Measurements from ENCODE around the gene CFAP46. TPM values are rescaled to one million over a fixed set of nuclear protein-coding genes. Genes with fewer than 3 reads are reported as not detected.
"Not testable (repeated sequence)": the region's sequence is repeated elsewhere in the genome, so short reads cannot be mapped to it uniquely, and the experiment has no call there.

CFAP46 gene
- total RNA-seq, 4 donors from 2014 or later = under 0.01 to 1.3 (median 0.28) TPM

- H3K9me3 ChIP-seq = peaks cover 0 to 6% (median 3%) of the 10 kb centered on the region in 4 donors
- TF ChIP-seq CTCF (IDR thresholded peaks at IDR 0.05) = no peak
- TF ChIP-seq POLR2A (IDR thresholded peaks at IDR 0.05; ENCODE audit: low read depth) = no peak
- H3K36me3 ChIP-seq = no peaks in the 10 kb centered on the region
- no peak for DNase-seq (ENCODE audit: extremely low spot score)
- no peak overlapping the region for H3K27ac ChIP-seq (replicated peaks in 1 of 4)
- peaks cover 0 to 21% (median 0%) of the 10 kb centered on the region in 4 donors for H3K27me3 ChIP-seq
- no peak overlapping the region for H3K4me3 ChIP-seq
- intact Hi-C loops (cut with DNase I) = no loop called here
- 56% methylated on average over 10 of the region's 21 CpGs for WGBS
- H3K4me1 ChIP-seq = no peaks in the 10 kb centered on the region
Observed at GRCh38 chr10:132796846-132797245, 145.5 kb downstream of the CFAP46 start.

GRCh38 chr10:132793871-132794849 lies 148.2 kb downstream of the CFAP46 start:
- peaks cover 0 to 41% (median 5%) of the 10 kb centered on the region in 4 donors for H3K27me3 ChIP-seq
- intact Hi-C loops (cut with DNase I) = no loop called here
- 86% methylated on average over 19 of the region's 57 CpGs for WGBS
- H3K27ac ChIP-seq (replicated peaks in 1 of 4) = no peak overlapping the region
- no peak overlapping the region for H3K4me3 ChIP-seq
- DNase-seq (ENCODE audit: extremely low spot score) = no peak
- TF ChIP-seq EP300 (IDR thresholded peaks at IDR 0.05) (no peak), POLR2A (IDR thresholded peaks at IDR 0.05; ENCODE audit: low read depth) (no peak), POLR2AphosphoS5 (IDR thresholded peaks at IDR 0.05) (no peak), CTCF (IDR thresholded peaks at IDR 0.05) (no peak)
- H3K36me3 ChIP-seq = no peaks in the 10 kb centered on the region
- no peaks in the 10 kb centered on the region for H3K4me1 ChIP-seq
- H3K9me3 ChIP-seq = no peaks in the 10 kb centered on the region

- Histone ChIP-seq H3K4me1 (peaks cover under 1 to 6% (median 6%) of the 10 kb centered on the region in 4 donors), H3K36me3 (no peaks in the 10 kb centered on the region), H3K27me3 (peaks cover 0 to 50% (median 13%) of the 10 kb centered on the region in 4 donors), H3K27ac (replicated peaks in 1 of 4) (no peak overlapping the region), H3K9me3 (no peaks in the 10 kb centered on the region), H3K4me3 (no peak overlapping the region)
- intact Hi-C loops (cut with DNase I) = no loop called here
- WGBS = 89% methylated on average over 8 of the region's 9 CpGs
- TF ChIP-seq CTCF (IDR thresholded peaks at IDR 0.05) = no peak
- no peak for DNase-seq (ENCODE audit: extremely low spot score)
Observed at GRCh38 chr10:132793213-132793612, 149.2 kb downstream of the CFAP46 start.

GRCh38 chr10:132792796-132793195 lies 149.6 kb downstream of the CFAP46 start:
- WGBS = 85% methylated on average over 16 of the region's 17 CpGs
- no peak overlapping the region for H3K4me3 ChIP-seq
- no peak overlapping the region for H3K27ac ChIP-seq (replicated peaks in 1 of 4)
- H3K4me1 ChIP-seq = peaks cover 5 to 10% (median 10%) of the 10 kb centered on the region in 4 donors
- TF ChIP-seq EP300 (IDR thresholded peaks at IDR 0.05) = no peak
- no peak for TF ChIP-seq POLR2A (IDR thresholded peaks at IDR 0.05; ENCODE audit: low read depth)
- no peak for TF ChIP-seq POLR2AphosphoS5 (IDR thresholded peaks at IDR 0.05)
- TF ChIP-seq CTCF (IDR thresholded peaks at IDR 0.05) = no peak
- no peaks in the 10 kb centered on the region for H3K36me3 ChIP-seq
- intact Hi-C loops (cut with DNase I) = no loop called here
- DNase-seq (ENCODE audit: extremely low spot score) = no peak
- H3K27me3 ChIP-seq = peaks cover 0 to 54% (median 17%) of the 10 kb centered on the region in 4 donors
- H3K9me3 ChIP-seq = no peaks in the 10 kb centered on the region

- H3K27me3 ChIP-seq = peaks cover 0 to 61% (median 24%) of the 10 kb centered on the region in 4 donors
- DNase-seq (ENCODE audit: extremely low spot score) = not testable (repeated sequence)
Observed at GRCh38 chr10:132792099-132792498, 150.3 kb downstream of the CFAP46 start.

More at GRCh38 chr10:132792099-132792498, 150.3 kb downstream of the CFAP46 start:
- WGBS = 97% methylated on average over 16 of the region's 33 CpGs
- H3K36me3 ChIP-seq; H3K4me3 ChIP-seq; H3K9me3 ChIP-seq; intact Hi-C loops (cut with DNase I); H3K27ac ChIP-seq (replicated peaks in 1 of 4): not testable (repeated sequence)
- peaks cover 12 to 17% (median 17%) of the 10 kb centered on the region in 4 donors for H3K4me1 ChIP-seq
